HepG2 (cell line): Measurements from ENCODE around the gene STK11. TPM values are rescaled to one million over a fixed set of nuclear protein-coding genes. Genes with fewer than 3 reads are reported as not detected.
A peak's percentile ranks its signal among the peaks of the same experiment; 100 is the strongest.

Experiments used
- ATF1 ChIP-seq: IDR thresholded peaks from 2 replicates; pipeline ENCODE4 v1.6.1; 2016; ENCODE audit warnings: mild to moderate bottlenecking, control low read depth
- BRD4 ChIP-seq: sonication (generic); formaldehyde crosslinking; IDR thresholded peaks from 2 replicates; pipeline ENCODE4 v1.4.0; 2020; ENCODE audit warnings: missing genetic modification reagents
- CBX2 ChIP-seq, 2 experiments: fragments of 200-600 bp in 1 of 2; sonication (generic); formaldehyde crosslinking in 1 of 2; IDR thresholded peaks; 2 replicates each; pipeline versions ENCODE4 v1.7.0 to v1.8.1; 2018 to 2022; ENCODE audit warnings: low read depth in 2 of 2, low read length in 1 of 2, mild to moderate bottlenecking in 1 of 2, missing genetic modification reagents in 1 of 2
- CC2D1A ChIP-seq: sonication (generic); formaldehyde crosslinking; IDR thresholded peaks from 2 replicates; pipeline ENCODE4 v1.8.1; 2023; ENCODE audit warnings: mild to moderate bottlenecking, missing genetic modification reagents
- HIC2 ChIP-seq: sonication (generic); formaldehyde crosslinking; IDR thresholded peaks from 2 replicates; pipeline ENCODE4 v1.9.0; 2022; ENCODE audit warnings: low read depth, missing genetic modification reagents
- HOXA3 ChIP-seq: sonication (generic); formaldehyde crosslinking; IDR thresholded peaks from 2 replicates; pipeline ENCODE4 v1.5.0; 2020; ENCODE audit warnings: missing genetic modification reagents
- HOXA7 ChIP-seq: sonication (generic); formaldehyde crosslinking; IDR thresholded peaks from 2 replicates; pipeline ENCODE4 v1.8.1; 2022; ENCODE audit warnings: mild to moderate bottlenecking, missing genetic modification reagents, moderate library complexity
- KLF16 ChIP-seq, 2 experiments: sonication (generic) in 1 of 2; formaldehyde crosslinking in 1 of 2; IDR thresholded peaks; 2 replicates each; pipeline versions ENCODE4 v1.6.1 to v1.8.0; 2016 to 2023; ENCODE audit warnings: missing genetic modification reagents in 2 of 2, missing compliant biosample characterization in 1 of 2
- KLF9 ChIP-seq: IDR thresholded peaks from 2 replicates; pipeline ENCODE4 v1.6.1; 2016; ENCODE audit warnings: low read depth
- MYPOP ChIP-seq: sonication (generic); formaldehyde crosslinking; IDR thresholded peaks from 2 replicates; pipeline ENCODE4 v1.8.1; 2023; ENCODE audit warnings: mild to moderate bottlenecking, moderate library complexity, missing genetic modification reagents
- MZF1 ChIP-seq: sonication (generic); formaldehyde crosslinking; IDR thresholded peaks from 2 replicates; pipeline ENCODE4 v1.8.1; 2023; ENCODE audit warnings: mild to moderate bottlenecking, missing genetic modification reagents, borderline replicate concordance
- NCOA1 ChIP-seq: sonication (generic); formaldehyde crosslinking; IDR thresholded peaks from 2 replicates; pipeline ENCODE4 v1.9.0; 2021; ENCODE audit warnings: missing genetic modification reagents
- SALL1 ChIP-seq: sonication (generic); formaldehyde crosslinking; IDR thresholded peaks from 2 replicates; pipeline ENCODE4 v1.8.0; 2022; ENCODE audit warnings: mild to moderate bottlenecking, missing genetic modification reagents
- SIN3A ChIP-seq: IDR thresholded peaks from 2 replicates; pipeline ENCODE4 v1.6.1; 2011; ENCODE audit warnings: low read depth, mild to moderate bottlenecking, control low read depth, low read length, borderline replicate concordance
- SYNCRIP ChIP-seq: fragments of 200-400 bp; formaldehyde crosslinking; IDR thresholded peaks from 2 replicates; pipeline ENCODE4 v1.6.1; 2018; ENCODE audit warnings: mild to moderate bottlenecking, low read depth, low read length; ENCODE audit not compliant: insufficient read depth
- TP53 ChIP-seq: sonication (generic); formaldehyde crosslinking; conservative IDR thresholded peaks from 2 replicates; pipeline ENCODE4 v1.4.0; 2020; ENCODE audit warnings: missing genetic modification reagents
- U2AF1 ChIP-seq: fragments of 200-400 bp; formaldehyde crosslinking; optimal IDR thresholded peaks from 2 replicates; pipeline ENCODE3; 2017; ENCODE audit warnings: mild to moderate bottlenecking, low read depth, low read length
- ZKSCAN1 ChIP-seq: fragments of 150-350 bp; IDR thresholded peaks from 2 replicates; pipeline ENCODE4 v1.6.1; 2014; ENCODE audit warnings: low read length
- ZNF20 ChIP-seq: sonication (generic); formaldehyde crosslinking; IDR thresholded peaks from 2 replicates; pipeline ENCODE4 v1.4.0; 2020; ENCODE audit warnings: mild to moderate bottlenecking, moderate library complexity, missing genetic modification reagents
- ZNF44 ChIP-seq: sonication (generic); formaldehyde crosslinking; IDR thresholded peaks from 2 replicates; pipeline ENCODE4 v1.5.1; 2020; ENCODE audit warnings: mild to moderate bottlenecking, missing genetic modification reagents
- ZNF441 ChIP-seq: sonication (generic); formaldehyde crosslinking; IDR thresholded peaks from 2 replicates; pipeline ENCODE4 v1.7.0; 2021; ENCODE audit warnings: missing genetic modification reagents, borderline replicate concordance
- ZNF501 ChIP-seq: sonication (generic); formaldehyde crosslinking; IDR thresholded peaks from 2 replicates; pipeline ENCODE4 v1.5.1; 2020; ENCODE audit warnings: mild to moderate bottlenecking, moderate library complexity, missing genetic modification reagents
- ZNF770 ChIP-seq: sonication (generic); formaldehyde crosslinking; IDR thresholded peaks from 2 replicates; pipeline ENCODE4 v1.5.0; 2020; ENCODE audit warnings: mild to moderate bottlenecking, missing genetic modification reagents
- ZNF781 ChIP-seq: sonication (generic); formaldehyde crosslinking; IDR thresholded peaks from 2 replicates; pipeline ENCODE4 v1.5.1; 2020; ENCODE audit warnings: borderline replicate concordance, mild to moderate bottlenecking, missing genetic modification reagents; ENCODE audit errors: not compliant biosample characterization
- ZNF792 ChIP-seq: IDR thresholded peaks from 2 replicates; pipeline ENCODE4 v1.6.1; 2016
- polyA plus RNA-seq, 8 experiments: library from polyadenylated mRNA; depleted of rRNA in 3 of 8; stranded (reverse) in 7 of 8; unstranded in 1 of 8; fragments of >200 nt; fragmentation: Illumina TruSeq in 4 of 8; extraction: Trizol in 4 of 8; gene quantifications; 2 replicates each; pipeline versions ENCODE4 v1.2.1 to v1.2.3, GENCODE V29; 2011 to 2016; ENCODE audit warnings: low read depth in 4 of 8, missing spikeins in 1 of 8, mixed read lengths in 1 of 8; ENCODE audit not compliant: insufficient read depth in 1 of 8
- total RNA-seq, 5 experiments: library from RNA; depleted of rRNA; stranded (reverse); fragments of >200 nt; fragmentation: Illumina TruSeq; extraction: Trizol; gene quantifications; 2 replicates each; pipeline ENCODE4 v1.2.3, GENCODE V29; 2016; ENCODE audit warnings: low read depth in 1 of 5

STK11 gene
- total and polyA plus RNA-seq, 2 of the 13 experiments (the other 11 are each of a cell fraction or from before 2014, with no cell fraction given), result 27.5 to 43.6 TPM

GRCh38 chr19:1205114-1206099, at the start of gene STK11 (continued):
- TF ChIP-seq ZNF770 (CRISPR knock-in tag), result peak; percentile 27; the same call in 1 of the 2 replicates
- TF ChIP-seq ZNF20 (CRISPR knock-in tag), result no peak
- TF ChIP-seq NCOA1, result no peak
- no peak; the same call in 1 of the 2 replicates for TF ChIP-seq BRD4 (CRISPR knock-in tag)
- TF ChIP-seq CBX2 (IDR thresholded peaks at IDR 0.05; ENCODE audit: low read depth, low read length), result no peak
- TF ChIP-seq CBX2 (CRISPR knock-in tag; IDR thresholded peaks at IDR 0.05; ENCODE audit: low read depth), result no peak
- TF ChIP-seq KLF9 (CRISPR knock-in tag), result no peak
- no peak for TF ChIP-seq ZKSCAN1
- TF ChIP-seq ZNF44 (CRISPR knock-in tag), result no peak
- no peak for TF ChIP-seq ATF1 (CRISPR knock-in tag)
- TF ChIP-seq HOXA7 (CRISPR knock-in tag), result no peak
- TF ChIP-seq ZNF501 (CRISPR knock-in tag), result 0 out of 2 replicates have a peak, but pooled peaks have one; percentile 59
- no peak for TF ChIP-seq U2AF1
- TF ChIP-seq ZNF781 (CRISPR knock-in tag), result no peak
- no peak for TF ChIP-seq MZF1 (CRISPR knock-in tag)
- TF ChIP-seq HOXA3 (CRISPR knock-in tag), result peak; percentile 82
- TF ChIP-seq CC2D1A (CRISPR knock-in tag), result no peak
- TF ChIP-seq SALL1 (CRISPR knock-in tag), result peak; percentile 36
- TF ChIP-seq SIN3A, result 0 out of 2 replicates have a peak, but pooled peaks have one; percentile 29
- no peak for TF ChIP-seq ZNF441 (CRISPR knock-in tag)
- TF ChIP-seq ZNF792 (CRISPR knock-in tag), result no peak
- no peak for TF ChIP-seq SYNCRIP
- TF ChIP-seq HIC2, result no peak
- peak in 1 of 2 experiments; percentile 72; a peak in 1 of 4 replicates for TF ChIP-seq KLF16 (CRISPR knock-in tag; IDR thresholded peaks at IDR 0.05)
- TF ChIP-seq TP53 (CRISPR knock-in tag), result no peak
- TF ChIP-seq MYPOP (CRISPR knock-in tag), result no peak
